Small intestine (tissue), 7 donors: ENCODE data around the gene ESF1. TPM values are rescaled to one million over a fixed set of nuclear protein-coding genes. Genes with fewer than 3 reads are reported as not detected.

Source experiments
- DNase-seq, 2 donors: peaks; one replicate each; pipeline versions ENCODE4 v3.0.0 to v3.0.0-alpha.2; 2013
- FAIRE-seq: peaks from 2 replicates; lab custom pipeline; 2012; peaks lifted over from hg19 to GRCh38; lab: Jason Lieb, UNC
- H3K27ac ChIP-seq, 3 donors: one replicate each; pipeline ENCODE4 v1.5.1; 2013; ENCODE audit warnings: low read length in 2 of 3, mild to moderate bottlenecking in 2 of 3, control low read depth in 1 of 3, inconsistent platforms in 1 of 3, low read depth in 1 of 3, moderate library complexity in 1 of 3
- H3K27me3 ChIP-seq, 3 donors: one replicate each; pipeline ENCODE4 v1.6.1; 2013; ENCODE audit warnings: low read length in 3 of 3, inconsistent platforms in 1 of 3; ENCODE audit not compliant: control insufficient read depth in 3 of 3, insufficient read depth in 3 of 3
- H3K36me3 ChIP-seq, 3 donors: one replicate each; pipeline ENCODE4 v1.6.1; 2013; ENCODE audit warnings: low read length in 3 of 3, inconsistent platforms in 1 of 3, low read depth in 1 of 3, mild to moderate bottlenecking in 1 of 3, moderate library complexity in 1 of 3; ENCODE audit not compliant: control insufficient read depth in 3 of 3, insufficient read depth in 2 of 3
- H3K4me1 ChIP-seq, 3 donors: one replicate each; pipeline ENCODE4 v1.6.1; 2013; ENCODE audit warnings: low read length in 2 of 3, inconsistent platforms in 1 of 3, low read depth in 1 of 3, mild to moderate bottlenecking in 1 of 3, moderate library complexity in 1 of 3; ENCODE audit not compliant: control insufficient read depth in 3 of 3, insufficient read depth in 2 of 3
- H3K4me3 ChIP-seq, 3 donors: one replicate each; pipeline ENCODE4 v1.5.1; 2013; ENCODE audit warnings: low read length in 3 of 3, control low read depth in 1 of 3, inconsistent platforms in 1 of 3, low read depth in 1 of 3, mild to moderate bottlenecking in 1 of 3, moderate library complexity in 1 of 3
- H3K9me3 ChIP-seq, 2 donors: one replicate each; pipeline ENCODE4 v1.6.1; 2013; ENCODE audit warnings: low read depth in 1 of 2, low read length in 1 of 2; ENCODE audit not compliant: control insufficient read depth in 2 of 2, insufficient read depth in 1 of 2
- WGBS, 3 donors: extraction: QIAGEN DNeasy Blood & Tissue Kit; methylation state at CpG; one replicate each; pipeline ENCODE4 v1.1.7; 2013; 5-methylcytosine and 5-hydroxymethylcytosine counted together
- polyA plus RNA-seq, 4 donors: library from polyadenylated mRNA; stranded (reverse) in 3 of 4; unstranded in 1 of 4; fragments of 200-250 nt in 3 of 4; fragments of 120-200 nt in 1 of 4; gene quantifications; one replicate each; pipeline versions ENCODE4 v1.2.1 to v1.2.3, GENCODE V29; 2013
- donor health status: healthy with polysubstance abuse.
- donor health status: control.
- donor health status: control.
- donor health status: Bipolar disorder and iron deficiency.
- donor health status: healthy.

The ESF1 gene
- polyA plus RNA-seq, 4 donors: 7.2 to 18.9 (median 8.8) TPM

DNA sequence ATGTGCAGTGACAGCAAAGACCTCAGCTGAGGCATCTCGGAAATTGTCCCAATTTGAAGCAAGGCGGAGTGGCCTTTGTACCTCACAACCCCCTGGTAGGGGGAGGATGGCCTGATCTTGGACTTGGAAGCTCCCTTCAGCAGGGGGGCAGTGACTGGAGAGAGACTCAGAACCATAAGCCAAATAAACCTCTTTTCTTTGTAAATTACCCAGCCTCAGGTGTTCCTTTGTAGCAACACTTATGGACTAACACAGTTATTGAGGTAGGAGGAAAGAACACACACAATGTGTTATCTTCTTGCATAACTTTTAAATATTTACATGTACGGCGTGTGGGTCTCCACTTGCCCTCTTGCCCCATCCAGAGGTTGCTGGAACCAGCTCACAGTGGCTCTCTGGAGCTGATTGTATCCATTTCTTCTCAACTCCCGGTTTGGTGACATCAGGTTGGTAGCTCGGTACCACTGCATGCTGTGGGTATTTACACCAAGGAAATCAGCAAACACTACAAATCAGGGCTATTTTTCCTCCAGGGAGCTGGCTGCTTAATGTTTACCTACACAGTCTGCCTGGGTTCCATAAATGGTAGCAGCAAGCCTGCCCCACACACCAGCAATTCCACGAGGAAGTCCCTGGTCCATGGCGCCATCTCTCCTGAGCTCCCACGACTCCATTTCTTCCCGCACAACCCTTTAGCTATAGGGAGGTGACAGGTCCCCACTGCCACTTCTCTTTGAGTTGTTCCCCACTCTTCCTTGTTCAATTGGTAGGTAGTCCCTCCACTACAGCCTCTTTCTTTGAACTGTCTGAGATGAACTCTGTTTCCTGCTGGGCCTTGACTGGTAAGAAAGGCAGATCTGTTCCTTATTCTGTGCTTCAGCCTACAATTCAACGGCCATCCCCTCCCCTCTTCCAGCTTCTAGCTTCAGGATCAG, 91.7 kb downstream of the ESF1 start:
- no peaks in the 10 kb centered on the region for H3K9me3 ChIP-seq
- WGBS, 3 donors: 69 to 84% (median 83%) methylated on average over 11 of the region's 11 CpGs
- no peaks in the 10 kb centered on the region for H3K4me1 ChIP-seq
- no peaks in the 10 kb centered on the region for H3K27me3 ChIP-seq
- FAIRE-seq (no peak), DNase-seq (no peak)
- no peak overlapping the region for H3K27ac ChIP-seq
- H3K4me3 ChIP-seq: no peak overlapping the region
- H3K36me3 ChIP-seq: no peaks in the 10 kb centered on the region

- FAIRE-seq: no peak
- DNase-seq: no peak
- H3K27me3 ChIP-seq: no peaks in the 10 kb centered on the region
- no peak overlapping the region for H3K4me3 ChIP-seq
- WGBS, 3 donors: 64 to 80% (median 73%) methylated on average over 1 of the region's 1 CpG
- H3K36me3 ChIP-seq: no peaks in the 10 kb centered on the region
- H3K4me1 ChIP-seq: no peaks in the 10 kb centered on the region
- no peaks in the 10 kb centered on the region for H3K9me3 ChIP-seq
- H3K27ac ChIP-seq: no peak overlapping the region
Measured at GRCh38 chr20:13690943-13691342, 93.8 kb downstream of the ESF1 start.

- FAIRE-seq: no peak
- H3K27ac ChIP-seq: no peak overlapping the region
- no peaks in the 10 kb centered on the region for H3K36me3 ChIP-seq
- no peaks in the 10 kb centered on the region for H3K4me1 ChIP-seq
- H3K27me3 ChIP-seq: peaks cover 0 to 6% (median 0%) of the 10 kb centered on the region in 3 donors
- no peaks in the 10 kb centered on the region for H3K9me3 ChIP-seq
- no peak overlapping the region for H3K4me3 ChIP-seq
- WGBS, 3 donors: 78 to 88% (median 86%) methylated on average over 3 of the region's 3 CpGs
- no peak for DNase-seq
Measured at GRCh38 chr20:13687815-13688214, 96.9 kb downstream of the ESF1 start.

DNA sequence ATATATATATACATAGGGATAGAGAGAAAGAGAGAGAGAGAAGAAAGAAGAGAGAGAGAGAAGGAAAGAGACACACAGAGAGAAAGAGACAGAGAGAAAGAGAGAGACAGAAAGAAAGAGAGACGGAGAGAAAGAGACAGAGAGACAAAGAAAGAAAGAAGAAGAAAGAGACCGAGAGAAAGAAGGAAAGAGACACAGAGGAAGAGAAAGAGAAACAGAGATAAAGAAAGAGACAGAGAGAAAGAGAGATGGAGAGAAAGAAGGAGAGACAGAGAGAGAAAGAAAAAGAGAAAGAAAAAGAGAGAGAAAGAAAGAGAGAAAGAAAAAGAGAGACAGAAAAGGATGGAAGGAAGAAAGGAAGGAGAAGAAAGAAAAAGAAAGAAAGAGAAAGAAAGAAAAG, 99.1 kb downstream of the ESF1 start:
- peaks cover 0 to 6% of the 10 kb centered on the region in 2 donors for H3K9me3 ChIP-seq

DNA sequence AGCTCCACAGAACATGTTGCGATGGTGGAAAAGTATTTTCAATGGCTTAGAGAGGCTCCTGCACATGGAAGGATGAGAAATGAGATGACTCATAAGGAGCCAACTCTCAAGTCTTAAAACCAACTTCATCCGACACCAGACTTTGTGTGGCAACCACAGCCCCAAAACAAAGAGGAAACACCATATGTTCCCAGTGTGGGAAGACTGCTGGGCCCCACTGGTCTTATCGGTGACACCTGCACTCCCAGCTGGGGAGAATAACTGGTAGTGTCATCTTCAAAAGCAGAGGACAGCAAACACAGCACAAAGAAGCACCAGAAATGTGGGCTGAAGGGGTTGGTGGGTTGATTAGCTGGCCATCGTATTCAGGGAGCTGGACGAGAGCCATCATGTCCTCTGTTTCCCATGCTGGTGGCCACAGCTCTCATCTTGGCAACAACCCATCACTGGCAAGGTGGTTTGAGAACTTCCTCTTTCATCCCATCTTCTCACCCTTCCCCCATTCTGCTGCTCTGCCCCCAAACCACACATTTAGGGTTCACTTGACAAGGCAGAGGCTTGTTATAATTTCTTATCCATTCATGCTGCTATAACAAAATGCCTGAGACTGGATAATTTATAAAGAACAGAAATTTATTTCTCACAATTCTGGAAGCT, 100.0 kb downstream of the ESF1 start:
- FAIRE-seq (no peak), DNase-seq (no peak)
- Histone ChIP-seq H3K36me3 (no peaks in the 10 kb centered on the region), H3K27me3 (peaks cover 0 to 6% (median 0%) of the 10 kb centered on the region in 3 donors), H3K4me1 (no peaks in the 10 kb centered on the region), H3K4me3 (no peak overlapping the region), H3K9me3 (peaks cover 0 to 8% of the 10 kb centered on the region in 2 donors), H3K27ac (no peak overlapping the region)
- WGBS, 3 donors: 54 to 78% (median 67%) methylated on average over 4 to 5 of the region's 5 CpGs

More for the DNA sequence above, 99.1 kb downstream of the ESF1 start:
- 82 to 89% (median 88%) methylated on average over 2 of the region's 2 CpGs for WGBS, 3 donors
- Histone ChIP-seq H3K4me3 (no peak overlapping the region), H3K27ac (no peak overlapping the region), H3K4me1 (no peaks in the 10 kb centered on the region), H3K27me3 (peaks cover 0 to 6% (median 0%) of the 10 kb centered on the region in 3 donors), H3K36me3 (no peaks in the 10 kb centered on the region)
- DNase-seq (no peak), FAIRE-seq (no peak)

- DNase-seq: no peak
- FAIRE-seq: no peak
- H3K9me3 ChIP-seq: peaks cover 0 to 8% of the 10 kb centered on the region in 2 donors
- no peak overlapping the region for H3K4me3 ChIP-seq
- peaks cover 0 to 6% (median 0%) of the 10 kb centered on the region in 3 donors for H3K27me3 ChIP-seq
- 6 to 16% (median 14%) methylated on average over 1 of the region's 1 CpG for WGBS, 3 donors
- H3K4me1 ChIP-seq: no peaks in the 10 kb centered on the region
- H3K27ac ChIP-seq: no peak overlapping the region
- no peaks in the 10 kb centered on the region for H3K36me3 ChIP-seq
Measured at GRCh38 chr20:13683833-13684232, 100.9 kb downstream of the ESF1 start.

- WGBS, 3 donors: 57 to 85% (median 76%) methylated on average over 4 of the region's 4 CpGs
- no peak overlapping the region for H3K27ac ChIP-seq
- FAIRE-seq: no peak
- H3K36me3 ChIP-seq: no peaks in the 10 kb centered on the region
- peak; percentile 77 to 79 for DNase-seq
- no peaks in the 10 kb centered on the region for H3K4me1 ChIP-seq
- peaks cover 0 to 6% (median 0%) of the 10 kb centered on the region in 3 donors for H3K27me3 ChIP-seq
- no peak overlapping the region for H3K4me3 ChIP-seq
- H3K9me3 ChIP-seq: peaks cover 0 to 8% of the 10 kb centered on the region in 2 donors
Measured at GRCh38 chr20:13681248-13682125, 103.2 kb downstream of the ESF1 start.

- Histone ChIP-seq H3K4me1 (no peaks in the 10 kb centered on the region), H3K4me3 (no peak overlapping the region), H3K27me3 (no peaks in the 10 kb centered on the region), H3K36me3 (no peaks in the 10 kb centered on the region), H3K9me3 (peaks cover 0 to 8% of the 10 kb centered on the region in 2 donors), H3K27ac (no peak overlapping the region)
- no peak for FAIRE-seq
- no peak for DNase-seq
- WGBS, 3 donors: 71 to 78% (median 74%) methylated on average over 1 of the region's 1 CpG
Measured at GRCh38 chr20:13678944-13679343, 105.8 kb downstream of the ESF1 start.
